ENCODE data around the gene TRABD2B. TPM values are rescaled to one million over a fixed set of nuclear protein-coding genes. Genes with fewer than 3 reads are reported as not detected.

TRABD2B gene
- total and polyA plus RNA-seq, 8 donors: 1.6 to 3.8 (median 3.0) TPM

DNA sequence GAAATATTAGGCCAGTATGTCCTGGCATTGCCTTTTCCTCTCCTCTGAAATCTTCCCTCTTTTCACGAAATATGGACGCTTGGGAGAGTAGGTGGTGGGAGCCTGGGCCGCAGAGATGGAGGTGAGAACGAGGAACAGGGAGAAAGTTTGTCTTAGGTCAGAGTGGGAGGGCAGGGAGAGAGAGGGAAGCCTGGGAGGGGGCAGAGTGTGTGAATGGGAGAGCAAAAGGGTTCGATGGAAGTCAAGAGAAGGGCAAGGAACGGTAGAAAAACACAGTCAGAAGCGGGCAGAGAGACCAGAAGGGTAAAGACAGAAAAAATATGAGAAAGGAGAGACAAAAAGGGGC is 1.2 kb downstream of the TRABD2B start:
- H3K4me3 ChIP-seq: peak overlapping the region; percentile 28 to 57 (median 52)
- FAIRE-seq: no peak
- intact Hi-C loops (cut with DNase I): no loop called here
- TF ChIP-seq, protein P1, sequence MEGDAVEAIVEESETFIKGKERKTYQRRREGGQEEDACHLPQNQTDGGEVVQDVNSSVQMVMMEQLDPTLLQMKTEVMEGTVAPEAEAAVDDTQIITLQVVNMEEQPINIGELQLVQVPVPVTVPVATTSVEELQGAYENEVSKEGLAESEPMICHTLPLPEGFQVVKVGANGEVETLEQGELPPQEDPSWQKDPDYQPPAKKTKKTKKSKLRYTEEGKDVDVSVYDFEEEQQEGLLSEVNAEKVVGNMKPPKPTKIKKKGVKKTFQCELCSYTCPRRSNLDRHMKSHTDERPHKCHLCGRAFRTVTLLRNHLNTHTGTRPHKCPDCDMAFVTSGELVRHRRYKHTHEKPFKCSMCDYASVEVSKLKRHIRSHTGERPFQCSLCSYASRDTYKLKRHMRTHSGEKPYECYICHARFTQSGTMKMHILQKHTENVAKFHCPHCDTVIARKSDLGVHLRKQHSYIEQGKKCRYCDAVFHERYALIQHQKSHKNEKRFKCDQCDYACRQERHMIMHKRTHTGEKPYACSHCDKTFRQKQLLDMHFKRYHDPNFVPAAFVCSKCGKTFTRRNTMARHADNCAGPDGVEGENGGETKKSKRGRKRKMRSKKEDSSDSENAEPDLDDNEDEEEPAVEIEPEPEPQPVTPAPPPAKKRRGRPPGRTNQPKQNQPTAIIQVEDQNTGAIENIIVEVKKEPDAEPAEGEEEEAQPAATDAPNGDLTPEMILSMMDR (IDR thresholded peaks at IDR 0.05): no peak
- no peaks in the 10 kb centered on the region for H3K27me3 ChIP-seq
- peak overlapping the region; percentile 68 to 80 (median 74) for H3K27ac ChIP-seq
- 43 to 45% methylated on average over 7 of the region's 7 CpGs for WGBS, 2 donors
- no peak for ATAC-seq
- peaks cover 0 to 3% (median 0%) of the 10 kb centered on the region in 3 donors for H3K4me1 ChIP-seq
- no peaks in the 10 kb centered on the region for H3K36me3 ChIP-seq
- DNase-seq: no peak
- H3K9me3 ChIP-seq: no peaks in the 10 kb centered on the region

- H3K27ac ChIP-seq: peak overlapping the region in 2 of 4 donors; percentile 75 to 80
Observed at GRCh38 chr1:47995306-47996050, 1.7 kb downstream of the TRABD2B start.

GRCh38 chr1:47993881-47994625 is 3.1 kb downstream of the TRABD2B start:
- intact Hi-C loops (cut with DNase I): no loop called here
- ATAC-seq (no peak), FAIRE-seq (no peak), DNase-seq (peak in 4 of 6 donors; percentile 17 to 72 (median 53))
- no peaks in the 10 kb centered on the region for H3K9me3 ChIP-seq
- H3K27me3 ChIP-seq: no peaks in the 10 kb centered on the region
- 83 to 84% methylated on average over 34 of the region's 34 CpGs for WGBS, 2 donors
- no peak overlapping the region for H3K27ac ChIP-seq
- no peak overlapping the region for H3K4me3 ChIP-seq
- TF ChIP-seq, protein P1 (IDR thresholded peaks at IDR 0.05): no peak
- no peaks in the 10 kb centered on the region for H3K36me3 ChIP-seq
- H3K4me1 ChIP-seq: peaks cover 0 to 3% (median 0%) of the 10 kb centered on the region in 3 donors

More at GRCh38 chr1:47995306-47996050, 1.7 kb downstream of the TRABD2B start:
- Histone ChIP-seq H3K36me3 (no peaks in the 10 kb centered on the region), H3K9me3 (no peaks in the 10 kb centered on the region), H3K4me3 (peak overlapping the region in 2 of 4 donors; percentile 54 to 57), H3K27me3 (no peaks in the 10 kb centered on the region), H3K4me1 (peaks cover 0 to 3% (median 0%) of the 10 kb centered on the region in 3 donors)
- TF ChIP-seq, protein P1 (IDR thresholded peaks at IDR 0.05): no peak
- DNase-seq: peak in 1 of 6 donors; percentile 53
- no peak for FAIRE-seq
- 44 to 45% methylated on average over 8 of the region's 8 CpGs for WGBS, 2 donors
- ATAC-seq: peak in 2 of 4 donors; percentile 18 to 30
- intact Hi-C loops (cut with DNase I): no loop called here

- ATAC-seq (no peak), FAIRE-seq (no peak)
- no peak overlapping the region for H3K27ac ChIP-seq
Observed at GRCh38 chr1:47993416-47993740, 3.8 kb downstream of the TRABD2B start.

More at GRCh38 chr1:47993416-47993740, 3.8 kb downstream of the TRABD2B start:
- no peak for DNase-seq
- H3K36me3 ChIP-seq: no peaks in the 10 kb centered on the region
- WGBS, 2 donors: 69 to 75% methylated on average over 7 of the region's 7 CpGs
- no peaks in the 10 kb centered on the region for H3K9me3 ChIP-seq
- TF ChIP-seq, protein P1 (IDR thresholded peaks at IDR 0.05): no peak
- no peaks in the 10 kb centered on the region for H3K27me3 ChIP-seq
- no peak overlapping the region for H3K4me3 ChIP-seq
- peaks cover 0 to 3% (median 0%) of the 10 kb centered on the region in 3 donors for H3K4me1 ChIP-seq
- intact Hi-C loops (cut with DNase I): no loop called here
